Germinal center (tissue), 1 donor: ENCODE measurements around the gene SMIM29.
"Not testable (repeated sequence)": the region's sequence is repeated elsewhere in the genome, so short reads cannot be mapped to it uniquely, and the experiment has no call there.

Experiments used
- DNase-seq: peaks from one replicate; pipeline ENCODE4 v3.0.0; 2012; ENCODE audit warnings: mixed read lengths, low spot score

The SMIM29 gene

DNA sequence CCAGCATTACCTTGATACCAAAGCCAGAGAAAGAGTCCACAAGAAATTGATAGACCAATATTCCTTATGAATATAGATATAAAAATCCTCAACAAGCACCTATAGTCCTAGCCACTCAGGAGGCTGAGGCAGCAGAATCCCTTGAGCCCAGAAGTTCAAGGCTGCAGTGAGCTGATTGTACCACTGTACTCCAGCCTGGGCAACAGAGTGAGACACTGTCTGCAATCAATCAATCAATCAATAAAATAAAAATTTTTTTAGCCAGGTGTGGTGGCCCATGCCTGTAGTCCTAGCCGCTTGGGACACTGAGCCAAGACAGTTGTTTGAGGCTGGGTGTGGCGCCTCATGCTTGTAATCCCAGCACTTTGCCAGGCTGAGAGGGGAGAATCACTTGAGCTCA lies 18.9 kb upstream of the SMIM29 start:
- DNase-seq = no peak

DNA sequence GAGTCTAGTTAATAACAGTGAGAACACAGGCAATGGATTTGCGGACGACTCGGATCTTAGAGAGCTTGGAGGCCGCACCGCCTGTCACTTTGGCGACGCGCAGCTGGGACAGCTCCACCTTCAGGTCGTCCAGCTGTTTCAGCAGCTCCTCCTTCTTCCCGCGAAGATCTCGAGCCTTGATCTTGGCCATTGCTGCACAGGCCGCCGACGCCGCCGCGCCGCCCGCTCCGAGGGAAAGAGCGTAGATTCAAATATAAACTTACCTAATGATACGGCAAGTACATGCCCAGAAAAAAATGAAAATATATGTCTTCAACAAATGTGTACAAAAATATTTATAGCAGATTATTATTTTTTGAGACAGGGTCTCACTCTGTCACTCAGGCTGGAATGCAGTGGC lies 14.7 kb upstream of the SMIM29 start:
- DNase-seq = not testable (repeated sequence)

DNA sequence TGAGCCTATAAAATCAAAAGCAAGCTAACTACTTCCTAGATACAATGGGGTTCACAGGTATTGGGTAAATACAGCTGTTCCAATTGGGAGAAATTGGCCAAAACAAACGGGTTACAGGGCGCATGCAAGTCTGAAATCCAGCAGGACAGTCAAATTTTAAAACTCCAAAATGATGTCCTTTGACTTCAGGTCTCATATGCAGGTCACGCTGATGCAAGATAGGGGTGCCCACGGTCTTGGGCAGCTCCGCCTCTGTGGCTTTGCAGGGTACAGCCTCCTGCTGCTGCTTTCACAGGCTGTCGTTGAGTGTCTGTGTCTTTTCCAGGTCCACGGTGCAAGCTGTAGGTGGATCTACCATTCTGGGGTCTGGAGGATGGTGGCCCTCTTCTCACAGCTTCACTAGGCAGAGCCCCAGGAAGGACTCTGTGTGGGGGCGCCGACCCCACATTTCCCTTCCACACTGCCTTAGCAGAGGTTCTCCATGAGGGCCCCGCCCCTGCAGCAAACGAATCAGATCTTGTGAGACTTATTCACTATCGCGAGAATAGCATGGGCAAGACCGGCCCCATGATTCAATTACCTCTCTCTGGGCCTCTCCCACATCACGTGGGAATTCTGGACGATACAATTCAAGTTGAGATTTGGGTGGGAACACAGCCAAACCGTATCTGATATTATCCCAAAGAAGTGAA lies 11.9 kb upstream of the SMIM29 start:
- no peak for DNase-seq

DNA sequence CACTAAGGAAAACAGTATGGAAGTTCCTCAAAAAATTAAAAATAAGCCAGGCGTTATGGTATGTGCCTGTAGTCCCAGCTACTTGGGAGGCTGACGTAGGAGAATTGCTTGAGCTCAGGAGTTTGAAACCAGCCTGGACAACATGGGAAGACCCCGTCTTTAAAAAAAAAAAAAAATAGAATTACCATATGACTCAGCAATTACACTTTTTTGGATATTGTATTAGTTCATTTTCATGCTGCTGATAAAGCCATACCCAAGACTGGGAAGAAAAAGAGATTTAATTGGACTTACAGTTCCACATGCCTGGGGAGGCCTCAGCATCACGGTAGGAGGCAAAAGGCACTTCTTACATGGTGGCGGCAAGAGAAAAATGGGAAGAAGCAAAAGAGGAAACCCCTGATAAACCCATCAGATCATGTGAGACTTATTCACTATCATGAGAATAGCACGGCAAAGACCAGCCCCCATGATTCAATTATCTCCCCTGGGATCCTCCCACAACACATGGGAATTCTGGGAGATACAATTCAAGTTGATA lies 10.8 kb upstream of the SMIM29 start:
- no peak for DNase-seq

DNA sequence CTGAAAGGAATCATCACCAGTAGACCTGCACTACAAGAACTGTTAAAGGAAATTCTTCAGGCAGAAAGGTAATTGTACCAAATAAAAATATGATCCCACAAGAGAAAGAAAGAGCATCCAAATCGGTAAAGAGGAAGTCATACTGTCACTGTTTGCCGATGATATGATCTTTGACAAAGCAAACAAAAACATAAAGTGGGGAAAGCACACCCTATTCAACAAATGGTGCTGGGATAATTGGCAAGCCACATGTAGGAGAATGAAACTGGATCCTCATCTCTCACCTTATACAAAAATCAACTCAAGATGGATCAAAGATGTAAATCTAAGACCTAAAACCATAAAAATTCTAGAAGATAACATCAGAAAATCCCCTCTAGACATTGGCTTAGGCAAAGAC lies 3.6 kb upstream of the SMIM29 start:
- DNase-seq = not testable (repeated sequence)

DNA sequence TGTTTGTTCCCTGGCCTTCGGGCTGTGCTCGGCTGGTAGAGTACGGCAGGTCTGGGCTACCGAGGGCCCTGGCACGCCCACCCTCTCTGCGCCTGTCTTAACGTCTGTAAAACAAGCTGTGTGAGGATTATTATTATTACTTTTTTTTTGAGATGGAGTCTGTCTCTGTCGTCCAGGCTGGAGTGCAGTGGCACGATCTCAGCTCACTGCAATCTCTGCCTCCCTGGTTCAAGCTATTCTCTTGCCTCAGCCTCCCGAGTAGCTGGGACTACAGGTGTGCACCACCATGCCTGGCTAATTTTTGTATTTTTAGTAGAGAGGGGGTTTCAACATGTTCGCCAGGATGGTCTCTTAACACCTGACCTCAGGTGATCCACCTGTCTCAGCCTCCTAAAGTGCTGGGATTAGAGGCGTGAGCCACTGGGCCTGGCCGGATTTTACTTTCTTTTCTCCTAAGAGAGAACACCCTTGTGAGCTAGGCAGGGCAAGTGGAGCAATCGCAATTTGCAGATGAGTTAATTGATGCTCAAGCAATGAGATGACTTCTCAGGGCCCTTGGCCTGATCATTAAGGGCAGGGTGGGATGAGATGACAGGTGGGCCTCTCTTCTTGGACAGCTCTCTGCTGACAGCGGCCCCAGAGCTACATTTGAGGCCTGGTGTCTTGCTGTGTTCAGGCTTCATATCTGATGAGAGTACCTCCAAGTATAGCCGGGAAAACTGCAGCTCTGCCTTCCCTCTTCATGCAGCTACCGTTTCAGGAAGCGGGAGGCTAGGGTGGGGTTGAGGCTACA lies 859 bp upstream of the SMIM29 start:
- DNase-seq = no peak

DNA sequence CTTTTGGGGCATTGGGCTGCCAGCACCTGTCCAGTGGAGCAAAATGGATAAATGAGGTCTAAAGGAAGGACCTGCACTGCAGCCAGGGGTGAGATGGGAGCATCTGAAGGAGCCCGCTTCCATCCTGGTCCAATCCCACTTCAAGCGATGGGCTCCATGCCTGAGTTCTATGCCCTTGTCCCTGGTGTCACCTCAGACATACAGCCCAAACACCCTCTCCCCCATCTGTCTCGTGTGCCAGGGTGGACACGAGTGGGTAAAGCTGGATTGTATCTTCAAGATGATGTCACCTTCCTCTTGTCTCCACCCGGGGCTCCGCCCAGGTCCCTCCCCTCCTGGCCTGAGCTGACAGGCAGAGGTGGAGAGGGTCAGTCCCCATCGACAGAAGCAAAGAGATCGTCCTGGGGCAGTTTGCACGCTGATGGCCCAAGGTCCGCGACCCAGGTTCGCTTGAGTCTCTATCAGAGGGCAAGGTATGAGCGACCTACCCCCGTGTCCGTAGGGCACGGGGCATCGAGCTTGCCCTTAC lies 544 bp downstream of the SMIM29 start:
- DNase-seq = no peak

DNA sequence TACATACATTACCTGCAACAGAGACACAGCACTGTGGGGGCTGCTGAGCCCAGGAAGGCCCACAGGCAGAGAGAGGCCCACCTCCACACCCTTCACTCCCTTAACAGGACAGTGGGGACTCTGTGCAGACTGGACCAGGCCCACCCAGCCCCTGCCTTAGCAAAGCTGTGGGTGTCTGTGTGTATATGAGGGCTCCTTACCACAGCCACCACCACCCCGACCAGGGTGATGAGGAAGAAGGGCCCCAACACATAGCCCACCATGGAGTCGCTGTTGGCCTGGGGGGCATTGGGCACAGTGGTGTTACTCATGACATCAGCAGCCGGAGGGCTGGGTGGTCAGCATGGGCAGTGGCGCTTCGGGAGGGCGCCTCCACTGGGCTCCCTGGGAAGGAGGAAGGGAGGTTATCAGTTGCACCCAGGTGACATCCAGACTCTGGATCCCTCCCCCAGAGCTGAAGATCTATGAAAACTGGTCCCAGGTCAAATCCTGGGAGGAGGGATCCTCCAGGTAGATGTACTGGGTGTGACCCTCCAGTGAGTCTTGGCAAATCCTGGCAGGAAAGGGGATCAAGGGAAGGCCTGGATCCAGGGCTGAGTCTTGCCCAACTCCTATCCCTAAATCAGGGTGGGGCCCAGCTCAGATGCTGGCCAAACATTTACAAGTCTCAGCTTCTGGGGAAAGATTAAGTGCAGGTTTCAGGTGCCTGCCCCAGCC lies 1.2 kb downstream of the SMIM29 start:
- no peak for DNase-seq

DNA sequence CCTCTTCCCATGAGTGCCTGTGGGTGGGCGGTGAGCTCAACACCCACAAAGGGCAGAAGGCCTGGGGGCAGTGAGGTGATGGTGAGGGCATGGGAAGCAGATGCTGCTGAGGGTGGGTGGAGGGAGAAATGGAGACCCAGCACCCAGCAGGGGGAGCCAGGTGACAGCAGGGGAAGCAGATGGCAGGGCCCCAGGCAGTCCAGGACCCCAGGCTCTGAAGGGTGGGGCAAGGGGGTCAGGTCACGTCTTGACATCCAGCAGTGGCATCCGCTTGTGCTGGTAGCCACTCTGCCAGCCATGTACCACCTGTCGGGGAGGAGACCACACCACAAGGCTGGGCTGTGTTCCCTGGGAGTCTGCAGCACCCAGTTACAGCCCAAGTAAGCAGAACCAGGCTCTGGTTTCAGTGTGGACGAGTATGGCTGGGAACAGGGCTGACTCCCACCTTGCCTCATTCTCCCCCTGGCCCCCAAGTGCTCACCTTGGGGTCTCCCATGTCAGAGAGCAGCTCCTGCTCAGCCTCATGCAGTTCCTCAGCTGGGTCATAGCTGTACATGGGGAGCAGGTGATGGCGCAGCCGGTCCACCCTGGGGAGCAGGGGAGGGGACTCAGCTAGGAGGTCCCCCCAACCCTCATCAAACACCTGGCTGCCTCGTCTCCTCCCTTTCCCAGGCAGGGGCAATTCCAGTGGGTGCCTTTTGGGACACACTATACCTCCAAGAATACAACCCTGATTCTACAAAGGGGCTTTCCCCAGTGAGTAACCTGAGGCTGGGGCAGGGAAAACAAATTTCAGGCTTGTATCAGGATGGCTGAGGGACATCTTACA lies 2.0 kb downstream of the SMIM29 start:
- peak; percentile 64 for DNase-seq

DNA sequence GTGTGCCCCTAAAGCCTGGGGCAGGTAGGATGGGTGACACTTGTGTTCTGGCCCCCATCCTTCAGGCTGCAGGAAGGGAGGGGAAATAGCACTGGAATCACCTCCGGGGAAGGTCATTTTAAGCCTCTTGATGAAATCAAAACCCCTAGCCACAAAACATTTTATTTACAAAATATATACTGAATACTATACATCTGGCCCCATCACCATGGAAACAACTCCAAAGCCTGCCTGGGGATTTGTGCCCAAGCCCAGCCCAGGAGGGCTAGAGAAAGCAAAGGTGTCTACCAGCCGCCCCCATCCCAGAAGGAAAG lies 2.6 kb downstream of the SMIM29 start:
- no peak for DNase-seq

DNA sequence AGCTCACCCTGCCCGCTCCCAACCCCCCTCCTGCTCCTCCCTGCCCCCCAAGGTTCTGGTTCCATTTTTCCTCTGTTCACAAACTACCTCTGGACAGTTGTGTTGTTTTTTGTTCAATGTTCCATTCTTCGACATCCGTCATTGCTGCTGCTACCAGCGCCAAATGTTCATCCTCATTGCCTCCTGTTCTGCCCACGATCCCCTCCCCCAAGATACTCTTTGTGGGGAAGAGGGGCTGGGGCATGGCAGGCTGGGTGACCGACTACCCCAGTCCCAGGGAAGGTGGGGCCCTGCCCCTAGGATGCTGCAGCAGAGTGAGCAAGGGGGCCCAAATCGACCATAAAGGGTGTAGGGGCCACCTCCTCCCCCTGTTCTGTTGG lies 3.1 kb downstream of the SMIM29 start:
- DNase-seq = not testable (repeated sequence)

DNA sequence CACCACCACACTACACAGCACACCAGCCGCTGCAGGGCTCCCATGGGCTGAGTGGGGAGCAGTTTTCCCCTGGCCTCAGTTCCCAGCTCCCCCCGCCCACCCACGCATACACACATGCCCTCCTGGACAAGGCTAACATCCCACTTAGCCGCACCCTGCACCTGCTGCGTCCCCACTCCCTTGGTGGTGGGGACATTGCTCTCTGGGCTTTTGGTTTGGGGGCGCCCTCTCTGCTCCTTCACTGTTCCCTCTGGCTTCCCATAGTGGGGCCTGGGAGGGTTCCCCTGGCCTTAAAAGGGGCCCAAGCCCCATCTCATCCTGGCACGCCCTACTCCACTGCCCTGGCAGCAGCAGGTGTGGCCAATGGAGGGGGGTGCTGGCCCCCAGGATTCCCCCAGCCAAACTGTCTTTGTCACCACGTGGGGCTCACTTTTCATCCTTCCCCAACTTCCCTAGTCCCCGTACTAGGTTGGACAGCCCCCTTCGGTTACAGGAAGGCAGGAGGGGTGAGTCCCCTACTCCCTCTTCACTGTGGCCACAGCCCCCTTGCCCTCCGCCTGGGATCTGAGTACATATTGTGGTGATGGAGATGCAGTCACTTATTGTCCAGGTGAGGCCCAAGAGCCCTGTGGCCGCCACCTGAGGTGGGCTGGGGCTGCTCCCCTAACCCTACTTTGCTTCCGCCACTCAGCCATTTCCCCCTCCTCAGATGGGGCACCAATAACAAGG lies 3.6 kb downstream of the SMIM29 start:
- not testable (repeated sequence) for DNase-seq

DNA sequence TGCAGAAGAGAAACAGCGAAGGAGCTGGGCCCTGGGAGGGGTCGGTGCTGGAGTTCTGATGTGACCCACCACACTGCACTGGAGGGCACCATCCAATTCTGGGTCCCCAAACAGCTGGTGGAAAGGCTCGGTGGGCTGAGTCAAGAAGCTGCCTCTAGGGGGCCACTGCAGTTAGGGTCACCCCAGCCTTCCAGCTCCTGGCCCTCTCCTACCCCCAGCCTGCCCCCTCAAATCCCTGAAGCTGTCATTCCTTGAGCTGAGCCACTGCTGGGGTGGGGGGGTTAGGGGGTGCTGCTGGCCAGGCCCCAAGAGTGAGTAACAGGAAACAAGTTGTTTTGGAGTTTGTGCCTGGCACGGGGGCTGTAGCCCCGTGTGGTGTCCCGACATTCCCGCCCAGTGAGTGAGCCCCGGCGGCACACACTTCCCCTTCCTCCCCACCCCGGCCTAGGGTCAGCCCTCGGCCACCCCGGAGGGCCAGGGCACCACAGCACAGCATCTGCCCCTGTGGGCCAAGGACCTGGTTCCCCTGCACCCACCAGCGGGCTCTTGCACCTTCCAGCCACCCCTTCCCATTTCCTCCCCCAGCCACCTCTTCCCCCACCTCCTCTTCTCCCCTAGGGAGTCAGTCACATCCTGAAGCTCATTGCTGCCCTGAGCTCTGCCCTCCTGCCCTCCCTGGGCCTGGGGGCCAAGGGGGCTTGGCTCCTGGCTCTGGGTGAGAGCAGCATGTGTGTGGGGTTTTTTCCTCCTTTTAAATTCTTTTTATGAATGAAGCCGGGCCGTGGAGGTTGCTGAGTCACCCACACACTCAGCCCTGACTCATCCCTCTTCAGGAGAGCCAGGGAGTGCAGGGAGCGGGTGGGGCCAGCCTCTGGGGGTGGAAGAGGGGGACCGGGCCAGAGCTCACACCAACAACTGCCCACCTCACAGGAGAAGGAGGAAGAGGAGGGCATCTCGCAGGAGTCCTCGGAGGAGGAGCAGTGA lies 4.6 kb downstream of the SMIM29 start:
- no peak for DNase-seq

DNA sequence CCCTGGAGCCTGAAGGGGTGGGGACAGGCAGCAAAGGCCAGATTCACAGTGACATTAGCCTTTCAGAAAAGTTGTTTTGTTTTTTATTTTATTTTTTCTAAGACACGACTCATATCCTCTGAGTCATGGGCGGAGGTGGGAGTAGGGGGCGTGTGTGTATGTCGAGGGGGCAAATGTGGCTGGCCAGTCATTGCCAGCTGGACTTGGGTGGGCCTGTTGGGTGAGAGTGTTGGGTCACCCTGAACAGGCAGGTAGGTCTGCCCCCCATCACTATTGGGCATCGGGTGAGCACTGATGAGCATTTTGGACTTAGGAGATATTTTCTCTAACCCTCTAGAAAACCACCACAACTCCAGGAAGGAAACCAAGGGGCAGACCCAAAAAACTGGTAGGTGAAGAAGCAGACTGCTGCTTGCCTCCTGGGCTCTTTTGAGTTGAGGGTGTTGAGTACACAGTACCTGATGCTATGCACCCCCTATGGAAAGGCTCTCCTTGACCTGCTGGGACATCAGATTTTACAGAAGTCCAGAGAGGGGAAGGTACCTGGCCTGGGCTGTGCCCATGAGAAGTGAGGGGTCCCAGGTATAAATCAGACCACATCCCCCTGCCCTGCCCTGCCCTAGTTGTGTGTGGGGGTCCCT lies 5.6 kb downstream of the SMIM29 start:
- DNase-seq = no peak

DNA sequence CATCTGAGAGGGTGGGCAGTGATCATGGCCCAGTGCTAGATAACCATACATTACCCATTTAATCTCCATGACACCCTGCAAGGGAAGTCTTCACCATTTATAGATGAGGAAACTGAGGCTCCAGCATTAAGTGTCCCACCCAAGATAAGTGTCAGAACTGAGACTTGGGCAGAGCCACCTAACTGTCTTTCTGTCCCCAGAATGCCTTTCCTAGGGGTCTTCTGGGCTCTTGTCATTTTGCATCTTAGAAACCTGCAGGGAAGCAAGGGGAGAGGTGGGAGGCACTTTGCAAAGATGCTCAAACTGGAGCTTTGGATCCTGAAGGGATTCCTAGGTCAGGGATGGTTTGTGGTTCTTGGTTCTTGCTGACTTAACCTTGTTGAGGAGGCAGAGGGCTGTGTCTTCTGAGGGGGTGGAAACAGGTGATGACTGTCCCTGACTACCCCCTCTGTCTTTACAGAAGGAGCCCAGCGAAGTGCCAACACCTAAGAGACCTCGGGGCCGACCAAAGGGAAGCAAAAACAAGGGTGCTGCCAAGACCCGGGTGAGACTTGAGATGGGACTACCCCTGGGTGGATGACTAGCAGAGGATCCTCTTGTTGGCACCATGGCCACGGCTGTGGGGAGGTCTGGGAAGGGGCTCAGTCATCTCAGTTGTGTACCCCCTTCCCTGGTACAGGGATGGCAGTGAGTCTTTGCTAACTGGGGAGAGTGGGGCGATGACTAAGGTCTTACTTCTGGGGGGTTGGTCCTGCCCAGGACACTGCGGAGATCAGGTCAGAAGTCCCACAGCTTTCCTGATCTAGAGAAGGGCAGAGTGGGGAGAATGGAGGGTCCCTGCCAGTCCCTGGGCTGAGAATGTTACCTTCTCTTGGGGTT lies 6.3 kb downstream of the SMIM29 start:
- DNase-seq = no peak

DNA sequence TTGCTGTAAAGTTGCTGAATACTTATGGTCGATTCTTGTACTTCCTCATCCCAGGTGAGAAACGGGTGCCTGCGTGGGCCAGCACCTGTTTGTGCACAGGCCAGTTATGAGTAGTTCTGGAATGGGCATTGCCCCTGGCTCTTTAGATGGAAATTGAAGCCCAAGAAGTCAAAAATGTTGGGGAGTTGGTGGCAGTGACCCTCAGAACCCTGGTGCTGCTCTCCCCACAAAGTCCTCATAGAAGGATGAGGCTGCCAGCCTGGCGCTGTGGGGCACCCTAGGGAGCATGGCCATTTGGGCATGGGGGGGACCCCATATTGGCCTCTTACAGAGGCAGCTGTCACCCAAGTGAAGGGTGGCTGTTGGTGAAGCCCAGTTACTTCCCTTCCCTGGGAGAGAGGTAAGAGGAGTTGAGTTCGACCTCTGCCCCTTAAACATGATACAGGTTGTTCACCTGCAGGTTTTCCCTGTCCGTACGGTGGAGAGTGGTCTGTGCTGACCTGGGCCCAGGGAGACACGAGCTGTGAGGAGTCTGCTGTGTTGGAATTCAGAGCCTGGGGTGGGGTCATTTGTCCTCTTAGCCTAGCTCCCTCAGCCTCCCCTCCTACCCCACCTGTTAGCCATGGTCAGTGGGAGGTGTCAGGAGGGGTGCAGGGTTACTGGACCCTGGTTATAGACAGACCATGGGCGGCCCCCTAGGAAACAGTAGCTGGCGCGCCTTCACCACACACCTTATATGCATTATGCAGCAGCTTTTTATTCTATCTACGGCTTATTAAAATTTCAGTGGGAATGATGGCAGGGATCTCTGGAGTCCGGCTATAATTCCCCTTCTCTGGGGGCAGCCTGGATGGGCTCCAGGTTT lies 7.2 kb downstream of the SMIM29 start:
- no peak for DNase-seq
